HepG2 (cell line): ENCODE measurements around the gene PNKD. TPM values are rescaled to one million over a fixed set of nuclear protein-coding genes. Genes with fewer than 3 reads are reported as not detected.

Experiments
- ATAC-seq: fragments of 200-7000 bp; cut with Tn5 transposase; 3 replicates; pipeline ENCODE4 v1.9.1; 2020; ENCODE audit warnings: mild to moderate bottlenecking, moderate library complexity
- BruUV-seq: library from RNA; stranded (reverse); fragments of 400-500 nt; replicated peaks from 2 replicates; lab custom pipeline; 2021; lab: Mats Ljungman, UMichigan
- CTCF ChIA-PET: fragments of 300-600 bp; formaldehyde crosslinking; extraction: SDS; loops from one replicate; lab custom pipeline; 2021; ENCODE audit warnings: low total read pairs, inconsistent platforms, low intra/inter-chr PET ratio; lab: Yijun Ruan, JAX
- POLR2A ChIA-PET: fragments of 350-600 bp; sonication (Branson Sonifier 250); formaldehyde crosslinking; loops from one replicate; lab custom pipeline; 2020; ENCODE audit warnings: antibody characterized with exemption, inconsistent platforms; lab: Yijun Ruan, JAX
- DNase-seq: peaks from one replicate; pipeline ENCODE4 v3.0.0-alpha.2; 2015; ENCODE audit warnings: low spot score
- FAIRE-seq: peaks from 3 replicates; lab custom pipeline; 2011; peaks lifted over from hg19 to GRCh38; lab: Jason Lieb, UNC
- H2AFZ ChIP-seq: one replicate; pipeline ENCODE4 v1.6.1; 2011; ENCODE audit warnings: low read length, inconsistent platforms
- H3K27ac ChIP-seq: fragments of 300-600 bp; 3 replicates; pipeline ENCODE4 v1.8.0; 2011; ENCODE audit warnings: mixed run types, mild to moderate bottlenecking, mixed read lengths, low read length, inconsistent platforms; ENCODE audit not compliant: insufficient read depth; ENCODE audit errors: extremely low read length
- H3K27me3 ChIP-seq, 2 experiments: fragments of 200-600 bp in 1 of 2; 2 replicates in 1 of 2; 3 replicates in 1 of 2; pipeline versions ENCODE4 v1.6.0 to v1.8.0; 2011; ENCODE audit warnings: low read length in 2 of 2, mild to moderate bottlenecking in 2 of 2, moderate library complexity in 2 of 2, inconsistent platforms in 1 of 2; ENCODE audit not compliant: insufficient read depth in 2 of 2, control insufficient read depth in 1 of 2
- H3K36me3 ChIP-seq, 2 experiments: fragments of 200-600 bp in 1 of 2; replicated peaks in 1 of 2; 2 replicates in 1 of 2; 3 replicates in 1 of 2; pipeline versions ENCODE4 v1.5.1 to v1.8.0; 2011; ENCODE audit warnings: low read length in 2 of 2, inconsistent platforms in 1 of 2; ENCODE audit not compliant: insufficient read depth in 2 of 2, control insufficient read depth in 1 of 2
- H3K4me1 ChIP-seq: 2 replicates; pipeline ENCODE4 v1.5.1; 2012; ENCODE audit warnings: low read length, inconsistent platforms; ENCODE audit not compliant: insufficient read depth
- H3K4me2 ChIP-seq: 2 replicates; pipeline ENCODE4 v1.6.0; 2011; ENCODE audit warnings: low read depth, low read length, inconsistent platforms
- H3K4me3 ChIP-seq, 3 experiments: fragments of 200-600 bp in 1 of 3; sonication (generic), shearing (Covaris generic) in 1 of 3; replicated peaks in 1 of 3; 2 replicates each; pipeline ENCODE4 v1.5.1; 2011 to 2016; ENCODE audit warnings: low read length in 3 of 3, inconsistent platforms in 2 of 3, low read depth in 2 of 3, mild to moderate bottlenecking in 2 of 3, control low read depth in 1 of 3, mixed read lengths in 1 of 3; ENCODE audit not compliant: insufficient read depth in 1 of 3
- H3K79me2 ChIP-seq: one replicate; pipeline ENCODE4 v1.6.1; 2011; ENCODE audit warnings: low read length, inconsistent platforms; ENCODE audit not compliant: insufficient read depth
- H3K9ac ChIP-seq: 2 replicates; pipeline ENCODE4 v1.6.0; 2011; ENCODE audit warnings: mild to moderate bottlenecking, low read depth, low read length, inconsistent platforms; ENCODE audit not compliant: insufficient read depth
- H3K9me3 ChIP-seq: 2 replicates; pipeline ENCODE4 v1.5.1; 2012; ENCODE audit warnings: mild to moderate bottlenecking, low read length
- H4K20me1 ChIP-seq: 2 replicates; pipeline ENCODE4 v1.6.0; 2011; ENCODE audit warnings: inconsistent platforms, mild to moderate bottlenecking, low read length, moderate library complexity; ENCODE audit not compliant: insufficient read depth
- ATF2 ChIP-seq: sonication (generic); formaldehyde crosslinking; IDR thresholded peaks from 2 replicates; pipeline ENCODE4 v1.4.0; 2020; ENCODE audit warnings: missing genetic modification reagents
- BCL6 ChIP-seq: IDR thresholded peaks from 2 replicates; pipeline ENCODE4 v1.6.1; 2016; ENCODE audit warnings: missing genetic modification reagents, missing compliant biosample characterization
- DMAP1 ChIP-seq: IDR thresholded peaks from 2 replicates; pipeline ENCODE4 v1.6.1; 2016
- MAFF ChIP-seq: IDR thresholded peaks from 2 replicates; pipeline ENCODE4 v1.6.1; 2011; ENCODE audit warnings: low read depth, low read length, improper control_type of control experiment
- MXI1 ChIP-seq: IDR thresholded peaks from 3 replicates; pipeline ENCODE4 v1.6.1; 2012; ENCODE audit warnings: low read depth, low read length, inconsistent platforms, borderline replicate concordance
- PAXIP1 ChIP-seq: sonication (generic); formaldehyde crosslinking; conservative IDR thresholded peaks from 2 replicates; pipeline ENCODE4 v1.4.0; 2020; ENCODE audit warnings: mild to moderate bottlenecking, missing genetic modification reagents, moderate library complexity
- PHF5A ChIP-seq: IDR thresholded peaks from one replicate; pipeline ENCODE4 v1.6.1; 2018; ENCODE audit warnings: low read depth, missing genetic modification reagents; ENCODE audit not compliant: unreplicated experiment
- PRDM10 ChIP-seq: sonication (generic); formaldehyde crosslinking; IDR thresholded peaks from 2 replicates; pipeline ENCODE4 v1.4.0; 2020; ENCODE audit warnings: low read depth, missing genetic modification reagents
- ZFY ChIP-seq: sonication (generic); formaldehyde crosslinking; IDR thresholded peaks from 2 replicates; pipeline ENCODE4 v1.4.0; 2020; ENCODE audit warnings: missing genetic modification reagents
- ZNF24 ChIP-seq: fragments of 450-650 bp; IDR thresholded peaks from 2 replicates; pipeline ENCODE4 v1.6.1; 2017; ENCODE audit warnings: antibody characterized with exemption, mild to moderate bottlenecking
- ZNF549 ChIP-seq: sonication (generic); formaldehyde crosslinking; IDR thresholded peaks from 2 replicates; pipeline ENCODE4 v1.5.0; 2020; ENCODE audit warnings: missing genetic modification reagents
- WGBS: methylation state at CpG from one replicate; pipeline ENCODE4 v1.1.6; 2017; ENCODE audit warnings: low lambda C conversion rate; 5-methylcytosine and 5-hydroxymethylcytosine counted together
- in situ Hi-C: cut with HindIII; loops from 2 replicates; pipeline ENCODE4 v1.10.0; 2017; ENCODE audit warnings: low pct_unique_long_range_greater_than_20kb; ENCODE audit not compliant: extremely low pct_ligation_motif_present
- intact Hi-C: fragments of 100-400 bp; cut with micrococcal nuclease; formaldehyde crosslinking; loops from one replicate; pipeline ENCODE4 v1.10.0; 2022; ENCODE audit not compliant: unreplicated experiment
- polyA plus RNA-seq, 8 experiments: library from polyadenylated mRNA; depleted of rRNA in 3 of 8; stranded (reverse) in 7 of 8; unstranded in 1 of 8; fragments of >200 nt; fragmentation: Illumina TruSeq in 4 of 8; extraction: Trizol in 4 of 8; gene quantifications; 2 replicates each; pipeline versions ENCODE4 v1.2.1 to v1.2.3, GENCODE V29; 2011 to 2016; ENCODE audit warnings: low read depth in 4 of 8, missing spikeins in 1 of 8, mixed read lengths in 1 of 8; ENCODE audit not compliant: insufficient read depth in 1 of 8
- total RNA-seq, 5 experiments: library from RNA; depleted of rRNA; stranded (reverse); fragments of >200 nt; fragmentation: Illumina TruSeq; extraction: Trizol; gene quantifications; 2 replicates each; pipeline ENCODE4 v1.2.3, GENCODE V29; 2016; ENCODE audit warnings: low read depth in 1 of 5

Gene PNKD
- total and polyA plus RNA-seq, 2 of the 13 experiments (the other 11 are each of a cell fraction or from before 2014, with no cell fraction given): 55.9 to 80.4 TPM

GRCh38 chr2:218284106-218284811 lies 13.9 kb downstream of the PNKD start:
- Histone ChIP-seq H3K4me3 (peak overlapping the region in 1 of 3 experiments; percentile 34; a peak in 1 of 6 replicates), H3K36me3 (peaks cover 28 to 43% of the 10 kb centered on the region in 2 experiments), H4K20me1 (peaks cover 57% of the 10 kb centered on the region), H3K4me2 (peak overlapping the region; percentile 48), H3K9me3 (no peaks in the 10 kb centered on the region), H3K27me3 (no peaks in the 10 kb centered on the region), H3K4me1 (peaks cover 57% of the 10 kb centered on the region), H2AFZ (no peak overlapping the region), H3K27ac (peak overlapping the region; percentile 64), H3K9ac (peak overlapping the region; percentile 33; the same call in 1 of the 2 replicates), H3K79me2 (peaks cover 56% of the 10 kb centered on the region)
- intact Hi-C loops (loop anchor here (1.0 kb wide), 1 partner anchor 12 kb away; no protein-coding TSS in a partner anchor), in situ Hi-C loops (no loop called here)
- BruUV-seq: no TSS peak
- POLR2A ChIA-PET: interaction anchor here (0.6 to 6.7 kb wide), 6 partner anchors 9 to 470 kb away, joined by 3 to 121 read pairs (median 3); partner anchors contain the start of genes AAMP, PNKD and TMBIM1
- ATAC-seq: peak; percentile 65
- CTCF ChIA-PET: no interaction called here
- FAIRE-seq: peak; percentile 21
- WGBS: 51% methylated on average over 16 of the region's 16 CpGs
- DNase-seq: no peak
- TF ChIP-seq MAFF (peak; percentile 55; the same call in 1 of the 2 replicates), ZNF24 (no peak), PAXIP1 (CRISPR knock-in tag) (peak; percentile 65), PRDM10 (CRISPR knock-in tag) (no peak), DMAP1 (CRISPR knock-in tag) (peak; percentile 36; the same call in 1 of the 2 replicates), BCL6 (CRISPR knock-in tag) (peak; percentile 28), ATF2 (CRISPR knock-in tag) (0 out of 2 replicates have a peak, but pooled peaks have one; percentile 11), ZFY (CRISPR knock-in tag) (peak; percentile 38; the same call in 1 of the 2 replicates), MXI1 (no peak), ZNF549 (CRISPR knock-in tag) (no peak), PHF5A (CRISPR knock-in tag) (no peak)
